H1 (cell line): ENCODE measurements around the gene VASN. TPM values are rescaled to one million over a fixed set of nuclear protein-coding genes. Genes with fewer than 3 reads are reported as not detected.

Experiments
- BCL11A ChIP-seq, 2 experiments: IDR thresholded peaks; one replicate each; pipeline ENCODE4 v1.6.1; 2011; ENCODE audit warnings: low read depth in 2 of 2, low read length in 2 of 2, mild to moderate bottlenecking in 2 of 2
- BRCA1 ChIP-seq: IDR thresholded peaks from 2 replicates; pipeline ENCODE4 v1.6.1; 2012; ENCODE audit warnings: low read depth, low read length, improper control_type of control experiment
- CBX8 ChIP-seq: fragments of 300-800, 300-1000 bp; sonication (generic); IDR thresholded peaks from 2 replicates; pipeline ENCODE4 v1.7.1; 2016; ENCODE audit warnings: low read depth, low read length, borderline replicate concordance
- CHD1 ChIP-seq: IDR thresholded peaks from 2 replicates; pipeline ENCODE4 v1.6.1; 2012; ENCODE audit warnings: low read depth, low read length, improper control_type of control experiment
- EGR1 ChIP-seq: IDR thresholded peaks from 2 replicates; pipeline ENCODE4 v1.6.1; 2011; ENCODE audit warnings: low read depth, low read length, borderline replicate concordance
- EZH2 ChIP-seq: fragments of 200-600 bp; sonication (generic); IDR thresholded peaks from 2 replicates; pipeline ENCODE4 v1.7.1; 2012; ENCODE audit warnings: low read depth, mild to moderate bottlenecking, moderate library complexity, low read length, inconsistent platforms; ENCODE audit not compliant: severe bottlenecking
- GABPA ChIP-seq: IDR thresholded peaks from 2 replicates; pipeline ENCODE4 v1.6.1; 2011; ENCODE audit warnings: mild to moderate bottlenecking, low read length, moderate library complexity, borderline replicate concordance; ENCODE audit not compliant: insufficient read depth
- JUND ChIP-seq: IDR thresholded peaks from 2 replicates; pipeline ENCODE4 v1.6.1; 2011; ENCODE audit warnings: mild to moderate bottlenecking, improper control_type of control experiment, low read length
- KDM1A ChIP-seq: fragments of 200-600, 300-600 bp; sonication (generic); IDR thresholded peaks from 2 replicates; pipeline ENCODE4 v1.7.1; 2016; ENCODE audit warnings: mild to moderate bottlenecking, low read length, borderline replicate concordance
- KDM4A ChIP-seq: IDR thresholded peaks from one replicate; pipeline ENCODE4 v1.7.1; 2012; ENCODE audit warnings: low read depth, mild to moderate bottlenecking, moderate library complexity, low read length, inconsistent platforms; ENCODE audit not compliant: severe bottlenecking
- KDM5A ChIP-seq: fragments of 200-600 bp; IDR thresholded peaks from 2 replicates; pipeline ENCODE4 v1.7.1; 2012; ENCODE audit warnings: mild to moderate bottlenecking, low read length, inconsistent platforms, mixed read lengths
- MAFK ChIP-seq: IDR thresholded peaks from 2 replicates; pipeline ENCODE4 v1.6.1; 2012; ENCODE audit warnings: low read depth, mild to moderate bottlenecking, improper control_type of control experiment, low read length
- MAX ChIP-seq: IDR thresholded peaks from 2 replicates; pipeline ENCODE4 v1.6.1; 2012; ENCODE audit warnings: inconsistent platforms
- NANOG ChIP-seq: IDR thresholded peaks from 2 replicates; pipeline ENCODE4 v1.6.1; 2011; ENCODE audit warnings: low read length, low read depth, mild to moderate bottlenecking, inconsistent platforms; ENCODE audit not compliant: insufficient read depth, poor library complexity, severe bottlenecking
- POLR2AphosphoS5 ChIP-seq: IDR thresholded peaks from 2 replicates; pipeline ENCODE4 v1.6.1; 2011; ENCODE audit warnings: low read depth, low read length
- RFX5 ChIP-seq: IDR thresholded peaks from 2 replicates; pipeline ENCODE4 v1.6.1; 2011; ENCODE audit warnings: low read depth, low read length, improper control_type of control experiment, borderline replicate concordance
- SIRT6 ChIP-seq: IDR thresholded peaks from one replicate; pipeline ENCODE4 v1.7.1; 2012; ENCODE audit warnings: low read length, inconsistent platforms
- TAF1 ChIP-seq: IDR thresholded peaks from 2 replicates; pipeline ENCODE4 v1.6.1; 2011; ENCODE audit warnings: mild to moderate bottlenecking, low read depth, low read length
- polyA plus RNA-seq, 7 experiments: library from polyadenylated mRNA; depleted of rRNA in 3 of 7; stranded (reverse) in 5 of 7; unstranded in 2 of 7; fragments of >200 nt in 5 of 7; fragments of 200-250 nt in 2 of 7; gene quantifications; 1 replicate in 5 of 7; 2 replicates in 1 of 7; 4 replicates in 1 of 7; pipeline versions ENCODE4 v1.2.1 to v1.2.3, GENCODE V29; 2011 to 2013; ENCODE audit warnings: missing spikeins in 2 of 7, mixed read lengths in 2 of 7
- total RNA-seq: library from RNA; stranded (reverse); fragmentation: NEBNext Ultra II Directional; extraction: Animal tissue kit (Norgen Biotek cat#: 25700); gene quantifications from 2 replicates; pipeline ENCODE4 v1.2.1, GENCODE V29; 2021
- TF ChIP-seq, protein P1 (sequence below): IDR thresholded peaks from 2 replicates; pipeline ENCODE4 v1.6.1; 2012; ENCODE audit warnings: inconsistent platforms
- TF ChIP-seq, protein P2 (sequence below), 3 experiments: IDR thresholded peaks; 1 replicate in 2 of 3; 2 replicates in 1 of 3; pipeline versions ENCODE4 v1.5.1 to v1.6.1; 2011; ENCODE audit warnings: low read length in 3 of 3, mild to moderate bottlenecking in 3 of 3, inconsistent platforms in 2 of 3, low read depth in 1 of 3, moderate library complexity in 1 of 3; ENCODE audit not compliant: insufficient read depth in 1 of 3; ENCODE audit errors: control extremely low read depth in 1 of 3

VASN gene
- total and polyA plus RNA-seq, 2 of the 8 experiments (the other 6 are each of a cell fraction or from before 2014, with no cell fraction given): 9.6 to 11.3 TPM

- no peak for TF ChIP-seq BRCA1
- TF ChIP-seq, protein P1, sequence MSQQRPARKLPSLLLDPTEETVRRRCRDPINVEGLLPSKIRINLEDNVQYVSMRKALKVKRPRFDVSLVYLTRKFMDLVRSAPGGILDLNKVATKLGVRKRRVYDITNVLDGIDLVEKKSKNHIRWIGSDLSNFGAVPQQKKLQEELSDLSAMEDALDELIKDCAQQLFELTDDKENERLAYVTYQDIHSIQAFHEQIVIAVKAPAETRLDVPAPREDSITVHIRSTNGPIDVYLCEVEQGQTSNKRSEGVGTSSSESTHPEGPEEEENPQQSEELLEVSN: peak; percentile 60
- no peak for TF ChIP-seq NANOG
- no peak for TF ChIP-seq TAF1
- 0 out of 2 replicates have a peak, but pooled peaks have one; percentile 36 for TF ChIP-seq KDM1A
- TF ChIP-seq MAFK: no peak
- no peak for TF ChIP-seq SIRT6
- TF ChIP-seq JUND: no peak
- no peak for TF ChIP-seq KDM4A
- TF ChIP-seq POLR2AphosphoS5: 0 out of 2 replicates have a peak, but pooled peaks have one; percentile 18
- TF ChIP-seq MAX: peak; percentile 67
- TF ChIP-seq BCL11A (IDR thresholded peaks at IDR 0.05; ENCODE audit: low read depth in 2 of 2, low read length in 2 of 2): no peak
- 0 out of 2 replicates have a peak, but pooled peaks have one; percentile 6 for TF ChIP-seq RFX5
- TF ChIP-seq EZH2: no peak
- no peak for TF ChIP-seq CBX8
- no peak for TF ChIP-seq CHD1
- TF ChIP-seq KDM5A: no peak
- TF ChIP-seq, protein P2, sequence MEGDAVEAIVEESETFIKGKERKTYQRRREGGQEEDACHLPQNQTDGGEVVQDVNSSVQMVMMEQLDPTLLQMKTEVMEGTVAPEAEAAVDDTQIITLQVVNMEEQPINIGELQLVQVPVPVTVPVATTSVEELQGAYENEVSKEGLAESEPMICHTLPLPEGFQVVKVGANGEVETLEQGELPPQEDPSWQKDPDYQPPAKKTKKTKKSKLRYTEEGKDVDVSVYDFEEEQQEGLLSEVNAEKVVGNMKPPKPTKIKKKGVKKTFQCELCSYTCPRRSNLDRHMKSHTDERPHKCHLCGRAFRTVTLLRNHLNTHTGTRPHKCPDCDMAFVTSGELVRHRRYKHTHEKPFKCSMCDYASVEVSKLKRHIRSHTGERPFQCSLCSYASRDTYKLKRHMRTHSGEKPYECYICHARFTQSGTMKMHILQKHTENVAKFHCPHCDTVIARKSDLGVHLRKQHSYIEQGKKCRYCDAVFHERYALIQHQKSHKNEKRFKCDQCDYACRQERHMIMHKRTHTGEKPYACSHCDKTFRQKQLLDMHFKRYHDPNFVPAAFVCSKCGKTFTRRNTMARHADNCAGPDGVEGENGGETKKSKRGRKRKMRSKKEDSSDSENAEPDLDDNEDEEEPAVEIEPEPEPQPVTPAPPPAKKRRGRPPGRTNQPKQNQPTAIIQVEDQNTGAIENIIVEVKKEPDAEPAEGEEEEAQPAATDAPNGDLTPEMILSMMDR (IDR thresholded peaks at IDR 0.05; ENCODE audit: control extremely low read depth in 1 of 3, insufficient read depth in 1 of 3, low read depth in 1 of 3, low read length in 3 of 3): no peak; a peak in 1 of 4 replicates
- peak; percentile 98 for TF ChIP-seq EGR1
- no peak for TF ChIP-seq GABPA
These were observed 21.0 kb downstream of the VASN start (continued) for GRCh38 chr16:4392382-4393239.
